ENCODE data around the gene THAP6.

GRCh38 chr4:75490155-75490554 lies 24.1 kb upstream of the THAP6 start:
- TF ChIP-seq CTCF (IDR thresholded peaks at IDR 0.05; ENCODE audit: poor library complexity, severe bottlenecking) (peak; percentile 60), TAF1 (IDR thresholded peaks at IDR 0.05; ENCODE audit: low read depth) (no peak), POLR2AphosphoS5 (IDR thresholded peaks at IDR 0.05) (no peak), EZH2 (IDR thresholded peaks at IDR 0.05; ENCODE audit: borderline replicate concordance, insufficient read depth, low read length, poor library complexity, severe bottlenecking) (no peak), SMC3 (conservative IDR thresholded peaks at IDR 0.05; ENCODE audit: poor library complexity) (peak; percentile 71), RAD21 (conservative IDR thresholded peaks at IDR 0.05) (peak; percentile 69), MXI1 (conservative IDR thresholded peaks at IDR 0.05; ENCODE audit: poor library complexity, severe bottlenecking) (no peak)
